Nephron progenitor cell (in vitro differentiated cells): ENCODE measurements around the gene COL8A1.

Experiments
- DNase-seq: peaks from one replicate; pipeline ENCODE4 v3.0.0; 2021
- H3K27ac Mint-ChIP-seq: 2 replicates; pipeline ENCODE4 v1.8.0; 2021; ENCODE audit warnings: mild to moderate bottlenecking, moderate library complexity, mixed read lengths
- H3K27me3 Mint-ChIP-seq: 2 replicates; pipeline ENCODE4 v1.8.0; 2021; ENCODE audit warnings: mild to moderate bottlenecking, low read depth, mixed read lengths; ENCODE audit not compliant: poor library complexity
- H3K36me3 Mint-ChIP-seq: 2 replicates; pipeline ENCODE4 v1.8.0; 2021; ENCODE audit warnings: low read depth, mixed read lengths
- H3K4me1 Mint-ChIP-seq: 2 replicates; pipeline ENCODE4 v1.8.0; 2021; ENCODE audit warnings: mixed read lengths
- H3K4me3 Mint-ChIP-seq: 2 replicates; pipeline ENCODE4 v1.8.0; 2021; ENCODE audit warnings: mild to moderate bottlenecking, moderate library complexity, mixed read lengths
- H3K9me3 Mint-ChIP-seq: 2 replicates; pipeline ENCODE4 v1.8.0; 2021; ENCODE audit warnings: mild to moderate bottlenecking, moderate library complexity, mixed read lengths
- CTCF ChIP-seq: fragments of 200-600 bp; sonication (generic); IDR thresholded peaks from 2 replicates; pipeline ENCODE4 v1.5.0; 2021; ENCODE audit warnings: antibody characterized with exemption

The COL8A1 gene

GRCh38 chr3:99848433-99848832, 210.0 kb downstream of the COL8A1 start:
- peaks cover 5% of the 10 kb centered on the region for H3K36me3 Mint-ChIP-seq
- no peak for DNase-seq
- no peak for TF ChIP-seq CTCF
- no peak overlapping the region for H3K4me3 Mint-ChIP-seq
- peaks cover 9% of the 10 kb centered on the region for H3K9me3 Mint-ChIP-seq
- H3K27me3 Mint-ChIP-seq: no peaks in the 10 kb centered on the region
- H3K27ac Mint-ChIP-seq: peak overlapping the region; percentile 41
- H3K4me1 Mint-ChIP-seq: peaks cover 16% of the 10 kb centered on the region
